Ureter (tissue), 1 donor: ENCODE data around the gene SCD5. TPM values are rescaled to one million over a fixed set of nuclear protein-coding genes. Genes with fewer than 3 reads are reported as not detected.

Source experiments
- DNase-seq: peaks from one replicate; pipeline ENCODE4 v3.0.0-alpha.2; 2020; ENCODE audit warnings: low spot score
- total RNA-seq: library from RNA; stranded (reverse); gene quantifications from one replicate; pipeline ENCODE4 v1.2.4, GENCODE V29; 2023
- donor health status: DM: yes; HTN: yes; CAD: no.

SCD5 gene
- total RNA-seq, 1 donor from 2014 or later: 7.3 TPM

DNA sequence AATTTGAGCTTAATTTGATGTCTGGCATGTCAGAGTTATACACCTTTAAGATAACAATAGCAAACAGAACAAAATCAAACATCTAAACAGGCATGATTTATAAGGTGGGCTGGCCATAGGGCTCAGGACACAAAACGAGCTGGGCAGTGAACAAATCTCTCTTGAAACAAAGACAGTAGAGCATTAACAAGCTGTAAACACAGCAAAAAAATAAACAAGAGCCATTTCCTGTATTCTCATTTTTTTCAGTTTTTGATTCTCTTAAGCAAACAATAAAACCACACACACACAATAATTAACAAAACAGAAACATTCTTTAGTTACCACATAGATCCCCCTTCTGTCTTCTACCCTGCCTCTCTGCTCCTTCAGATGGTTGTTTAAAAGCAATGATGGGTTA lies 168.5 kb downstream of the SCD5 start:
- DNase-seq: no peak

GRCh38 chr4:82629238-82630000 lies 169.2 kb downstream of the SCD5 start:
- no peak for DNase-seq

GRCh38 chr4:82626251-82626868 lies 172.2 kb downstream of the SCD5 start:
- DNase-seq: no peak

DNA sequence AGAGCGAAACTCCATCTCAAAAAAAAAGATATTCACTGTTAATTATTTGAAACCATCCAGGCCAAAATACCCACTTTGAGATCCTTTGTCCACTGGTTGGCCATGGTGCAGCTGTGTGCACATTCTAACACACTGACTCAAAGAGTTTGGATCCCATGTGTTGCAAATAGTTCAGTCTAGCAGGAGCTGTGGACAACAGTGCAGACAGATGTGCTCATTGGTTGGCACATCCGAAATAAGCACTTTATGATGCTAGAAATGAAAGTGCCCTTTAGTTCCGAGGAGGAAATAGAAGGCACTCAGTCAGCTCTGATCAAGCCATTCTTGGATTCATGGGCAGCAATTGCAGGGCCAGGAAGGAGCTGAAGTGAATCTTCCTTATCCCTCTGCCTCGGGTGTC lies 173.8 kb downstream of the SCD5 start:
- no peak for DNase-seq

DNA sequence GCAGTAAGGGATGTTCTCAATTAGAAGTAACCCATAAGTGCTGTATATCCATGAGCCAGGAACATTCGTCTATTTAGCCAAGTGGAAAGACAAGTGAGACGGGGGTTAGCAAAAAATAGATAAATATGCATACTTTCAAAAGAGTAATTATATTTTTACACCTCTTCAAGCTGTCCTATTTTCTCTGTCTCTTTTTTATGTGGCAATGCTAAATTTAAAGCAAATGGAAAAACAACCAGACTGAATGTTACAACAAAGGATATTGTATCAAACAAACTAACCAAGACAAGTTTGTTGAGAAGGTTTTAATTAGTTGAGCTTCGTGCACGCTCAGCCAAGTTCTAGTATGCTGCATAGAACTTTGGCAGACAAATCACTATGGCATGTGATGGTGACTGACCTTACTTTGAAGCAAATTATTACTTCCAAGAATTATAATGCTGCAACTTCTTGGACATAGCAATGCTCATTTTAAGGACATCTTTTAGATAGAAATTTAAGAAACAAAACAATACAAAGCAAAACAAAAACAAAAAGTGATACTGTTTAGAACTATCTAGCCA lies 175.4 kb downstream of the SCD5 start:
- no peak for DNase-seq

DNA sequence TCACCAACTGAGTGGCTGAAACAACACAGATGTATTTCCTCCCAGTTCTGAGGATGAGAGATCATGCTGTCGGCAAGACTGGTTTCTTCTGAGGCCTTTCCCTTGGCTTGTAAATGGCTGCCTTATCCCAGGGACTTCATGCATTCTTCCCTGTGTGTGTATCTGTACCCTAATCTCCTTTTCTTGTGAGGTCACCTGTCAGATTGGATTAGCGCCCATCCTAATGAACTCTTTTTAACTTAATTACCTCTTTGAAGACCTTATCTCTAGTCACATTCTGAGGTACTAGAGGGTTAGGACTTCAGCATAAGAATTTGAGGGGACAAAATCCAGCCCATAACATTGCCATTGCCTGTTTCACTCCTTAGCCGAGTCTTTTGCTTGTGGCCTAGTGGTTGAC lies 177.3 kb downstream of the SCD5 start:
- DNase-seq: no peak

- DNase-seq: no peak
These were observed 178.4 kb downstream of the SCD5 start for GRCh38 chr4:82620126-82620735.

DNA sequence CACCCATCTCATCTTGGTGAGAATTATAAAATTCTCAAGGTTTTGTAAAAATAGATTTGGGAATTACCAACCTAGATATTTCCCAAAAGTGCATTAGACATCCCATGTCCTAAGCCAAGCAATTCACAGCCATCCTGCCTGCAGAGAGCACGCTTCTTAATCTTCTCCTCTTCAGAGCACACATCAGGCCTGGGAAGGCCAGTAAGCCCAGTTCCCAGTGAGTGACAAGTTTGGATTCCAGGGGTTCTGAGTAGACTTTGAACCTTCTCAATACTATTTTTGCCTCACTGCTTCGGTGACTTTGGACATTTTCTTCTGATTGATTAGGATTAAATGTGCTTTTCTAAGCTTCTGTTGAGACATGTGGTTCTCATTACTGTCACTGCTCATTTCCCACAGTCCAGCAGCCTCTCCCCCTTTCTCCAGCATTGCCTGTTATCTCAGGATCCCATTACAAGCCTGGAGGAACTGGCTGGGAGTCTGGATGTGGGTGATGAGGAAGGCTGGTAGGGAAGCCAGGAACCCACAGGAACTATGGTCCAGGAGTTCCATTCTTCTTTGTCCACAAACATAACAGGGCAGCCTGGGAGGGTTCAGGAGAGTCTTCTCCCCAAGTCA lies 180.4 kb downstream of the SCD5 start:
- no peak for DNase-seq

DNA sequence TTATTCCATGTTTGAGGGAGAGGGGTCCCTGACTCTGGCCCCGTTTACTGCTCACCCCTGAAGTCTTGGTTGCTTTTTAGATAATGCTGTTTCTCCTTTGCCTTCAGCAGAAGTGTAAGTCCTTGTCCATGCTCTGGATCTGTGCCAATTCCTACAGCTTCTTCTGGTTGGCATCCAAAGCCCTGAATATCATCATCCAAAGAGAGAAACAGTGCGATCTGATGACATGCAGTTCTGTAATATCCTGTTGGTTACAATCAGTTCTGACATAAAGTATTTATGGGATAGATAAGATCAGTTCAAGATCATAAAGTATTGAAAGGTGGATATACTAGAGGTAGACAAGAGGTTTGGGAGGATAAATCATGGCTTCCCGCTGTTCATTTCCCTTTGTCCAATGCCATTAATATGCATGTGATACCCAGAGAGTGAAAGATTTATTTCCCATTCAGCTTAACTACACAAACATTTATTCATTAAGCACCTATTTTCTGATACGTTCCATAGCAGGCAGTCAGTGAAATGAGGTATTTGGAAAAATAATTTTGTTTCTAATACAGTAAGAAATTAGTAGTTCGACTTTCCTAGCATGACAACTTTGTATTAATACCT lies 183.7 kb downstream of the SCD5 start:
- DNase-seq: no peak

- no peak for DNase-seq
These were observed 185.5 kb downstream of the SCD5 start for GRCh38 chr4:82613121-82613520.

GRCh38 chr4:82611982-82612381 lies 186.6 kb downstream of the SCD5 start:
- DNase-seq: no peak

- no peak for DNase-seq
These were observed 187.1 kb downstream of the SCD5 start for GRCh38 chr4:82611527-82611926.

DNA sequence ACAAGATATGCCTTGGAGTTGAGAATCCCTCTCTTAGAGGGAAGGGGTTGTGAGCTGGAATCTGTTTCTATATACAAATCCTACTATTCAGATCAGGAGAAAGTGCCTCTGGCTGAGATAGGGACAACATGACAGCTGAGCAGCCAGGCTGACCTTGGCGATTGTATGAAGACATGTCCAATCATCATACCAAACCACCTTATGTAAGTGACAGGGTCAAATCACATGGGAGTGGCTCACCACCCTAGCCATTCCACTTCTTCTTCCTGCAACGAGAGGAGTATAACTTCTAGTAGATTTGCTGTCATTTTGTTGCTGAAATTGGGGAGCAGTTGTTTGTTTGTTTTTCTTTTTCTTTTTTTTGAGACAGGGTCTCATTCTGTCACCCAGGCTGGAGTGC lies 188.6 kb downstream of the SCD5 start:
- DNase-seq: no peak

- no peak for DNase-seq
These were observed 192.0 kb downstream of the SCD5 start for GRCh38 chr4:82606622-82607021.

- DNase-seq: no peak
These were observed 194.1 kb downstream of the SCD5 start for GRCh38 chr4:82604522-82604921.

DNA sequence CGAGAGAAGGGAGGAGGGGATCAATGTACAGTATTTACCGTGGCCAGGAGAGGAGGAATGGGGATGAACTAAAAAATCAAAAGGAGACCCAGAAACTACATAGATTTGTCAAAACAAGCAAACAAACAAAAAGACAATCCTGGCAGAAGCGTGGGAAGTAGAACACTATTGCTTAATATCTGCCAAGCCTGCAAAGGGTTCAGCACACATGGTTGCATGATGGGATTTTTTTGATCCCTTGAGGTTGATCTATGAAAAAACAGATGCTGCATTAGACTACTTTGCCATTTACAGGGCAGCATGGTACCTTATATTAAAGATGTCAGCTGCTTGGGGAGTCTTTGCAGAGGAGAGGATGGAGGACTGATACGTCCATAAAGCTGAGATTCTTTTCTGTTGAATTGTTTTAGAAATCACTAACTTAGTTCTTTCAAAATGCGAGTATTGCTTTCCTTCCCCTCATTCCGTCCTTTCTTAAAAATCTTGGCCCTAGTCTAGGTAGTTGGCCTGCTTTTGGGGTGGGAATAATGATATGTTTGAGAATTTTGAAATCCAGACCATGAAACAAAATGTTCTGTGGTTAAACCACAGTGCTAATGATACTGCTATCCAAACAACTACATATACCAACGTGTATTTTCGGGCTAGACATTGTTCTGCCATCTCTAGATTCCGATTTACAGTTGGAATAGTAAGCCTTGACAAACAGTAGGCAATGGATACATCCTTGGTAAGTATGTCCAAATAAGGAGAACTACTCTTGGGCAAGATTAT lies 197.2 kb downstream of the SCD5 start:
- no peak for DNase-seq

DNA sequence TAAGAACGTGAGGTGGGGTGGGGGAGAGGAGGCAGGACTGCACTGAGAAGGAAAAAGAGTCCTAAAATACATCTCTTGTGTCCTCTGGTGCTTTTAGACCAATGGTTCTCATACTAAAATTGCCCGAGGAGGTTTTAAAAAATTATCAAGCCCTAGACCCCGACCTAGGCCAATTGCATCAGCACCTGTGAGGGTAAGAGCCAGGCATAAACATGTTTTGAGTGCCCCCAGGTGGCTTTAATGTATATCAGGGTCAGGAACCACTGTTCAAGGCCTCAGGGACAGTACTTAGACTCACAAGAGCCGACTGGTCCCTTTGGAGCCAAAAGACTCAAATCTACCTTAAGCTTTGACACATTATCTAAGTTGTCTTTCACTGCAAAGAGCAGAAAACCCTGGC lies 199.3 kb downstream of the SCD5 start:
- DNase-seq: no peak

DNA sequence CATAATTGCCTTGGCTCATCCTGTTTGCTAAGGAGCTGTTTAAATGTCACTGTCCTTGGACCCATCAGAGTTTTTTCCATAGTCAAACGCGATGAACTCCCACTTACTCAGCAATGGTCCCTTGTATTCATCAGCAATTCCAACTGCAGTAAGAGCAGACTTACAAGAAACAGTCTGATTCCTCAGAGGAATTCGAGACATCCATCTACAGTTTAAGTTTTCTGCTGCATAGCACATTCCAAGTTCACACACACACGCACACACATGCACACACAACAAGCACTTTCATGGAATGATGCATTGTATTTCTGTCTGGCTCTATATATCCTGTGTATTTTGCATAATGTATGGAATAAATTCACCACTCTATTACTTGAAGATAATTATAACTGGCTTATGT lies 204.1 kb downstream of the SCD5 start:
- no peak for DNase-seq

DNA sequence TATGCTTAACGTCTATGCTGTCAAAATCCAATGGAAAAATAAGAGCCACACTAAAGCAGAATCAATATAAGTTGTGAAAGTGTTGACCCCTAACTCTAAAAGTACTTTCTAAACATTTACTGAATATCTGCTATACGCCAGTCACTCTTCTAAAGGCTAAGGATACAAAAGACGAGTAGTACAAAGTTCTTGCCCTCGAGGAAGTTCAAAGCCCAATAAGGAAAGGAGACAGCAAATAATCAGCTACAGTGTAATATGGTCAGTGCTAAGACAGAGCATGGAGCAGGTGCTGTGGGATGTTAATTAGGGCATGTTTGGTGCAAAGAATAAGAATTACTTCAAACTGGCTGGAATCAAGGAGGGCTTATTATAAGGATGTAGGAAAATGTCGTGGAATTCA lies 205.2 kb downstream of the SCD5 start:
- DNase-seq: no peak

- DNase-seq: no peak
These were observed 206.0 kb downstream of the SCD5 start for GRCh38 chr4:82592639-82593038.

DNA sequence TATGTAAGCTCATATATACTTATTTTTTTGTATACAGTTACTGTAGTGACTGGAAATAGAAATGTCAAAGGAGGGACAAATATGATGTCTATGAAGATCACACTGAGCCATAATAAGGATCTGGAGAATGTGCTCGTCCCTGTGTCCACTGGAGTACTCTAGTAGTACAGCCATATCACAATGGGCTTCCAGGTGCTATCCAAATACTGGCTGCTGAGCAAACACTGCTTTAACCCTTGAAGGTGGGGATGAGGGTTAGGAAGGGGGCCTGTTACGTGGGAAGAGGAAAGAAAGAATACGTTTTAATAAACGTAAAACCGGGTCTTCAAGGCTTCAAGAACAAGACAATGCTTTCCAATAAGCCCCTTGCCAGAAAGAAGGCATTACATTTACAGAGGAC lies 207.0 kb downstream of the SCD5 start:
- no peak for DNase-seq
